ENCODE measurements around the gene INIP. TPM values are rescaled to one million over a fixed set of nuclear protein-coding genes. Genes with fewer than 3 reads are reported as not detected.
"Not testable (repeated sequence)": the region's sequence is repeated elsewhere in the genome, so short reads cannot be mapped to it uniquely, and the experiment has no call there.

INIP gene
- total RNA-seq, 1 experiment from 2014 or later, result 9.2 TPM

GRCh38 chr9:112743216-112743836, 25.4 kb upstream of the INIP start:
- peak; percentile 30 for DNase-seq (ENCODE audit: low spot score)

GRCh38 chr9:112734892-112735291, 17.0 kb upstream of the INIP start:
- no peak for DNase-seq (ENCODE audit: low spot score)

GRCh38 chr9:112731971-112732370, 14.1 kb upstream of the INIP start:
- DNase-seq (ENCODE audit: low spot score), result peak; percentile 51

GRCh38 chr9:112728401-112728800, 10.5 kb upstream of the INIP start:
- DNase-seq (ENCODE audit: low spot score), result no peak

- no peak for DNase-seq (ENCODE audit: low spot score)
These were observed 8.5 kb upstream of the INIP start for GRCh38 chr9:112726428-112726827.

GRCh38 chr9:112725961-112726360, 8.0 kb upstream of the INIP start:
- DNase-seq (ENCODE audit: low spot score), result no peak

- not testable (repeated sequence) for DNase-seq (ENCODE audit: low spot score)
These were observed 4.8 kb upstream of the INIP start for GRCh38 chr9:112722749-112723148.

GRCh38 chr9:112720113-112720780, 2.3 kb upstream of the INIP start:
- no peak for DNase-seq (ENCODE audit: low spot score)

- no peak for DNase-seq (ENCODE audit: low spot score)
These were observed 1.8 kb upstream of the INIP start for GRCh38 chr9:112719696-112720095.

- DNase-seq (ENCODE audit: low spot score), result no peak
These were observed 1.3 kb upstream of the INIP start for GRCh38 chr9:112719241-112719691.

- no peak for DNase-seq (ENCODE audit: low spot score)
These were observed 5.2 kb downstream of the INIP start for GRCh38 chr9:112712678-112713077.

GRCh38 chr9:112711050-112711689, 6.7 kb downstream of the INIP start:
- peak; percentile 47 for DNase-seq (ENCODE audit: low spot score)

GRCh38 chr9:112705768-112706427, 12.0 kb downstream of the INIP start:
- peak; percentile 63 for DNase-seq (ENCODE audit: low spot score)

GRCh38 chr9:112703304-112703703, 14.6 kb downstream of the INIP start:
- no peak for DNase-seq (ENCODE audit: low spot score)

GRCh38 chr9:112700085-112700484, 17.8 kb downstream of the INIP start:
- no peak for DNase-seq (ENCODE audit: low spot score)

- no peak for DNase-seq (ENCODE audit: low spot score)
These were observed 18.7 kb downstream of the INIP start for GRCh38 chr9:112699230-112699629.

GRCh38 chr9:112696461-112696860, 21.5 kb downstream of the INIP start:
- no peak for DNase-seq (ENCODE audit: low spot score)

- no peak for DNase-seq (ENCODE audit: low spot score)
These were observed 23.0 kb downstream of the INIP start for GRCh38 chr9:112694706-112695555.

GRCh38 chr9:112689161-112689740, 28.7 kb downstream of the INIP start:
- DNase-seq (ENCODE audit: low spot score), result no peak

- no peak for DNase-seq (ENCODE audit: low spot score)
These were observed 37.0 kb downstream of the INIP start for GRCh38 chr9:112680731-112681402.

Measured in HT-29 (cell line).